GM19351 (cell line): Measurements from ENCODE around the gene IL1RAPL1.
A peak's percentile ranks its signal among the peaks of the same experiment; 100 is the strongest.

Experiments
- ATAC-seq: cut with Tn5 transposase; IDR thresholded peaks from one replicate; pipeline ENCODE4 v1.9.1; 2021; ENCODE audit warnings: mild to moderate bottlenecking, moderate library complexity; ENCODE audit not compliant: unreplicated experiment

IL1RAPL1 gene

DNA sequence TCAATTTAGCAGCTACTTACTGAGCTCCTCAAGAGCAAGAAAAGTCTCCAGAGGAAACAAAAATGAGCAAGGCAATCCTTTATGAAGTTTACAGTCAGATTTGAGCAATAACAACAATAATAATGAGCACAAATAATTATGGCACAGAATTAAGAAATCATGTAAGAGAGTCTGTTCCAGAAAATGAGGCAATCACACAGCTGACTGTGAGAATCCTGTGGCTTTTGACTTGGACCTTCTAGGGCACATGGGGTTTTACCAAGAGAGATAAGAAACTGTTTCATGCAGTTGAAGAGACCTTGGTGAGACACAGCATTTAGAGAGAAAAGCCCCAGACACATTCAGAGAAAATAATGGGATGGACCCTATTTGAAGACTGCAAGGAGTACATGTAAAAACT, 1265.5 kb downstream of the IL1RAPL1 start:
- no peak for ATAC-seq

DNA sequence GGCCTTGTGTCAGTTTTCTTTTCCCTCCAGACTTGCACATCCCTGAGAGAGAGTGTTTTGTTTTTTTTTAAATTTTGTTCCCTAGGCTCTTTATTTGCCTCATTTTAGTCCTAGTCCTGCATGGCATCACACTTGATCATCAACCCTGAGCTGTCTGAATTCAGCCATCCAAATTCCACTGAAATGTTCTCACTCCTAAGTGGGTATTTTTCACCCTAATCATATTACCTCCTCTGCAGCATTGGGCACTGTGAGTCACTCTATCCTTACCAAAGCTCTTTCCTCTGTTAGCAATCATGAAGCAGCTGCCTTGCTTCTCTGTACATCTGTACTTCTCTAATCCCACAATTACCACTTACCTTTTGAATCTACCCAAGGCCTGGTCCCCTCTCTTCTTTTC, 1271.5 kb downstream of the IL1RAPL1 start:
- ATAC-seq = no peak

DNA sequence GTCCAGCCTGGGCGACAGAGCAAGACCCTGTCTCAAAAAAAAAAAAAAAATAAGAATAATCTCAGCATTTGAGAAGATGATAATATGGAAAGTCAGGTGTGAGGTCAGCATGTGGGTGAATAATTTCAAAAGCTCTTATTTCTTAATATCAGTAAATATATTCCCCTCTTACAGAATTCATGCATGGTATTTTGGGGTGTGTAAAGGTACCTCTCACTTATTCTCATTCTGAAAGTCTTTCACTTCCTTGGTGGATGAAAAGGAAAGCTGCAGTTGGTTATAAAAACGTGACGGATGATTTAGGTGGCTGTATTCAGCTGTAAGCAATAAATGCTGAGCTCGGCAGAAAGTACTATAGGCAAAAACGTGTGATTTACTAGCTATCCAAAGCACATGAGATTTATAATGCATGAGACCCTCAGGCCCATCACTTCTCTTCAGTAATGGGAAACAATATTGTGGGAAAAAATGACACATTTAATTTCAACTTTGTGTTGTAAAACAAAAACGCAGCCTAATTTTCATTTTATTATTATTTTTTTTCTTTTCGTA, 1275.0 kb downstream of the IL1RAPL1 start:
- no peak for ATAC-seq

DNA sequence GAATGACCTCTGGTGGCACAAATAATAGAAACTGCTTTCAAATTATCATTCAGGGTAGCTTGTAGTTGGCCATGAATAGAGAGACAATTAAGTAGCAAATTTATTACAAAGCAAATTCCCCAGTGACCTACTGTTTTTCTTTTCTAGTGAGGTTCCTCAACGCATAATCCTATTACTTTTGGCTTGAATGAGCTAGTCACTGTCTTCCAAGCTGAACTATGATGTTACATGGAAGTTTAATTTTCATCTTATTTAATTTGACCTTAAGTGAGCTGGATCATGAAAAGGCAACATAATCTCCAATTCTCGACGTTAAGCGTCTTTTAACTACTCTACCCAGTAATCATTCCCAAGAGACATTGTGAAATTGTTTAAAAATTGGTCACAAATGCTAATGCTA, 1280.7 kb downstream of the IL1RAPL1 start:
- ATAC-seq = no peak

DNA sequence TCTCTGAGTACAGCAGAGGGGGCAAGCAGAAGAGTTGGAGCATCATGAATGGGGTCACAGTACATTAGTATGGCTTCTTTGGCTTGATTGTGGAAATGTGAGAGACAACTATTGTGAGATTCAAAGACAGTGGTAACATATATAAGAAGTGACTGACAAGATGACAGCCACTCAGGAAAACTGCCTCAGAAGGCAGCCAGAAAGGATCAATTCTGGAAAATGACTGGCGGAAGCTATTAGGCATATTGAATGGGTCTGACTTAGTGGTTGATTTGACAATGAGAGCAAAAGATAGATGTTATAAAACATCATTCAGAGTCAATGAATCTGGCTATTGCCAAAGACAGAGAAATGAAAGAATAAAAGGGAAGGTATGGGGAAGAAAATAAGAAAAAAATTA, 1282.6 kb downstream of the IL1RAPL1 start:
- ATAC-seq = no peak

DNA sequence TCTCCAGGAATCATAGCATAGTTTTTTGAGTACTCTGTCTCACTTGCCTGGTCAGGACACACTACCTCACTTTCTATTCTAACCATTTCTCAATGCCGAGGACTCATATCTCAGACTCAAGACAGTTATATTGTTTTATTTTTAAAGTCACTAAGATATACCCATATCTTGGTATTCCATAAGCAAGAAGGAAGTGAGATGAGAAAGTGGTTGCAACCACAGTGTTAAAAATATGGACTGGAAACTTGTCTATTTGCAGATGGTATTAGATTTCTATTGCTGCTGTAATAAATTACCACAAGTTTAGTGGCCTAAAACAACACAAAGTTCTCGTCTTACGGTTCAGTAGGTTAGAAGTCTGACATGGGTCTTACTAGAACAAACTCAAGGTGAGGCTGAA, 1283.4 kb downstream of the IL1RAPL1 start:
- peak; percentile 71 for ATAC-seq

DNA sequence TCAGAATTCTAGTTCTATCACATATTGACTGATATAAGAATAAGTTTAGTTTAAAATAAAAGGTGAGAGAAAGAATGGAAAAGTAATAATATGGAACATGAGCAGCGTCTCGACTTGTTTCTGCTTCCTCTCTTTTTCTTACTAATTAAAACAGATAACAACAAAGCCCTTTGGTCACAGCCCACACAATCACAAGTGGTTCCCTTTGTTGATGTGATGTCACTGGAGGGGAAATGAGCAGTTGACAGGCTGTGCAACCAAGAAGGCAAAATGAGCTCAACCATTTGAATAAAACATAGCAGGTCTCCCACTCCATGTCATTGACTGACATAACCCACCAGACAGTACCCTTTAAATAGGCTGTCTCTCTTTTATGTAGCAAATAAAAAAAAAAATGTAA, 1285.6 kb downstream of the IL1RAPL1 start:
- ATAC-seq = no peak

DNA sequence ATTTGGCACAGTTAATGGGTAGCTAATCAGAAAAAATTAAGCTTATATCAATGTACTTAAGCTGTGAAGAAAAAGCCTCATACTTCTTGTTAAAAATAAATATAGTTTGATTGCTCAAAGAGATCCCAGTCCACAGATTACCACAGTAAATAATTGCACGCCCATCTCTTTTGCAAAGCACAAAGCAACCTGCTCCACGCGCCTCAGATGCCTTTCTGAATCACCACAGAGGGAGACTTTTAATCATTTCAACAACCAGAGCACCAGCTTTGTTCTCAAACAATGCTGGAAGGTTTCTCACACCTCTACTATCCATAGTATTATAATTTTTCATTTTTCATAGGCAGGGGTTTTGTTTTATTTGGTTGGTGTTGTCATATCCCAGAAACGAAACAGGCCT, 1289.5 kb downstream of the IL1RAPL1 start:
- no peak for ATAC-seq

DNA sequence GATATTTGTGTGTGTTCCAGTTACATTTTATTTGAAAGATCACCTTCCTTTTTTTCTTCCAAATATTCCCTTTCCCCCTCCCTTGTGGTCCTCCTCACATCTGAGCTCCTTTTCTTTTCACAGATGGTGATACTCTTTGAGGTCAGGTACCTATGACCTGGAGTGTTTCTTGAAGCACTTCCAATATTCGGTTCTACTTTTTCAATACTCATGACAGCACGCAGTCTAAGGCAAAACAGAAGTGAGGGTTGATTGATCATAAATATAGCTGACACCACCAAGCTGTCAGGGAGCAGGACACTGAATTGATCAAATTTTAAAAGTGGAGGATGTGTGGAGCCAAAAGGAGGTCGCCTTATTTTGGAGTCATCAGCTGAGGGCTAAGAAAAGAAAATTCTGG, 1293.7 kb downstream of the IL1RAPL1 start:
- no peak for ATAC-seq

DNA sequence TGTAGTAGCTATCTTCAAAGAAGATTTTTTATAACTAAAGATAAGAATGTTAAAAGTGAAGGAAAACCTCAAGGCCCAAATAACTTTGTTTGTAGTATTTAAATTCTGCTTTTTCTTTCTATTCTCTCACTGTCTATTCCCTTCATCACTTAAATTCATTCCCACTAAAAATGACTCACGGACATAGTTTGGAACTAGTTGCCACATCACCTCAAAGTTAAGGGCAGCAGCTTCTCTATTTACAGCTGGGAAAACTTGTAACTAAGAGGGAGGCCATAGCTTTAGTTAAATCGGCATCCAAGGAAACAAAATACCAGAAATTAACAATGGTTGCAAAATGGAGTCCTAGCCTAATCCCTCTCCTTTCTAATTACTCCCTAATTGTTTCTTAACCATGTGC, 1302.8 kb downstream of the IL1RAPL1 start:
- ATAC-seq = no peak

DNA sequence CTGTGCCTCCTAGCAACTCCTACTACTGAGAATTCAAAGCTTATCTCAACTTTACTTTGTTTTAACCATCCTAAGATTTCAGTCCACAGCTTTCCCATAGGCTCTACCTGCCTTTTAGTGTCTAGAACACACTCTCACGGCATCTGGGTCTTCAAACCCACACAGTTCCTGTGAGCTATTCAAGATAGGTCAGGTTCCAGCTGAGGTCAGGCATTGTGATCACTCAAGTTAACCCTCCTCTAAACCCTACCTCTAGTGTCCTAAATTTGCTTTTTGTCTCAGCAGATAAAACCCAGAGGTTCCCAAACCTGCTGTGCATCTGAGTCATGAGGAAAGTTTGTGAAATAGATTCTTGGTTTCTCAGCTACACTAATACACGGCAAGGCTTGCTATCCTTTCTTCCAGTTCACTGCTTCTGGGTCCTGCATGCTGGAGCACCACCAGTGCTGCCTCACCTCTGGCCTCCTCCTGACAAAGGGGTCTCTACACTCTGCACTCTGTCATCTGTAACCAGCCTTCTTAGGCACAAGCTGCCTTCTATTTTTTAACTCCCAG, 1303.5 kb downstream of the IL1RAPL1 start:
- peak; percentile 58 for ATAC-seq

DNA sequence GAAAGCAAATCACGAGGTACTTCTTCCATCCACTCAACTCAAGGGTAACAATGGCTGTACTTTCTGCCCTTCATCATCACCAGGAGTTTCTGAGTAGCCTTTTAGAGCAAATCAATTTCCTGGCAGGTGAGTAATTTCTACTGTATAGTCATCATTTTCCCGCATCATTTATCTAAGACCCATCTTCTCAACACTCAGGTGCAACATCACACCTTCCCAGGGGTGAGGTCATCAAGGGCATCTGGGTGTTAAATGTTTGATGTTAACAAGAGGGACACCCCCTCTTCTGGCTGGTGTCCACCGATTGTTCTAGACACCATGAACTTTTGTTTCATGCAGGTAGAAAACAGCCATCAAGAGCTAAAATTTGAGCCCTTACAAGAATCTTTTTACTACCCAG, 1314.8 kb downstream of the IL1RAPL1 start:
- no peak for ATAC-seq

DNA sequence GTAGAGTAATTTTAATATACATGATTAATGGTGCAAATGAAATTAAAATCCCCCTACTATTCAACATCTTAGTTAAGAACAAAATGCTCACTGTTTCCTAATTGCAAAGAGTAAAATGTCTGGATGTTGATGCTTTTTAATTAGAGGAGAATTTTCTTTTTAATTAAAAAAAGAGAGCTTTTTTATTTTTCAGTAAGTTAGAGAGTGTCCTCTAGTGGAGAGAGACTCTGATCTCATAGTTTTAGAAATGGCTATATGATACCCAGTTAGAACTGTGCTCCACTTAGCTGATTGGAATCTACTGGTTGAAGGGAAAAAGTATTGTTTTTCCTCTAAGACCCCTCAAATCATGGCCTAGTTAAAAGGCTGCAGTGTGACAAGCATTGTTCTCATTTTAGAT, 1316.1 kb downstream of the IL1RAPL1 start:
- ATAC-seq = peak; percentile 58

DNA sequence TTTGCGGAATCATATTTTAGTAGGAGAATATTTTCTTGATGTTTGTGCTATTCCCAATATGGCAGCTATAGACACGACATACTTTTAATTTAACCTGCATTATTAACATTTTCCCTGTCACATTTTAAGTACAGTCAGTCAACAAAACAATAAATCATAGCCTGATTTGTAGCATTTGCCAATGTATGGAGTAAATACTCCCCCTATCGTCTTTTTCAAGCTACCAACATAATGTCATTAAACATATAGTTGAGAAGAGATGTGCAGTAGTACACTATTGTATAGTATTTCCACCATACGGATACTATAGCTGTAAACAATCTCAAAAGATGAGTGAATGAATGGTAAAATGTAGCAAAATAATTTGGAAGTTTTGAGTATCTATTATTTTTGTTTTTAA, 1324.4 kb downstream of the IL1RAPL1 start:
- ATAC-seq = peak; percentile 72

DNA sequence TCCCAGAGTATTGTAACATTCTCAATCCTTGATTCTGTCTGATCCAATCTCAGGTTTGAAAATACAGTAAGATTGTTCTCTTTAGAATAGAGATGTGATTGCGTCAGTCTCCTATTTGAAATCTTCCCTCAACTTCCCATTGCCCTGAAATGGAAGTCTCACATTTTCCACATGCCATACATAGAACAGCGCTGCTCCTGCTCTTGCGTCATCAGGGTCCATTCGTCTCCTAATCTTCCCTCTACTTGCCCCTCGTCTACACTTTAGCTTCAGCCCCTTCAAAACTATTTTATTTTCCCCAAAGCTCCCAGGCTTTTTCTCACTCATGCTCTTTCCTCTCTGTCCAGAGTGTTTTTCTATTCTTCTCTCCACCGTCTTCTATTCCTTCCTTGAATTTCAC, 1326.4 kb downstream of the IL1RAPL1 start:
- no peak for ATAC-seq

DNA sequence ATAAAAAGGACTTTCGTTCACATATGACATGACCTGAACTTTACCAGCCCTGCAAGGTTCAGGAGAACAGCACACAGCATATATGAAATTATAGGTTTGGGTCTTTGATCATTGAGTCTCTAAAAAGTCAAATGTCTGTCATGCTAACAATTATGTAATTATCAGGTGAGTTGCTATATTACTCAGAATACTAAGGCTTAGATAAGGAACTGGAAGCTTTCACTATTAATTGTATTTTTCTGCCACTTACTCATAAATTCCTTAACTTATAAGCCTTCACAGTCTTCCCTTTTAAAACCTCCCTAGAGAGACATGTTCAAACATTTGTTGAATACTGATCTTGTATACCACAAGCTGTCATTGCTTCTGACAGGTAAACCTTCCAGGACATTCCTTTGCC, 1335.4 kb downstream of the IL1RAPL1 start:
- ATAC-seq = no peak

DNA sequence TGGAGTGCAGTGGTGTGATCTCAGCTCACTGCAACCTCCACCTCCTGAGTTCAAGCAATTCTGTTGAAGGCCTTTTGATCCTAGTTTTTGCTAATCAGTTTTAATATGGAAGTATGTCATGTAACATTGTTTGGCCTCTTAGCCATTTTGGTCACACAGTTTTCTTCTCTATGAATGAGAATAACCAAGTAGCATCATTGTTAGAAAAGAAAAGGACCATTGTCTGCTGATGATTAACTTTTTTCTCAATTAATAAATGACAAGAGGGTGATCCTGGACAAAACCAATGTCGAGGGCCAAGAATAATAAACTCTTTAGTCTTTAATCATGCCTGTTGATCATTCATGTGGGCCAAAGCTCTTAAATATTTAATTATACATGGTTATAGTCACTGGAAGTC, 1338.8 kb downstream of the IL1RAPL1 start:
- no peak for ATAC-seq

DNA sequence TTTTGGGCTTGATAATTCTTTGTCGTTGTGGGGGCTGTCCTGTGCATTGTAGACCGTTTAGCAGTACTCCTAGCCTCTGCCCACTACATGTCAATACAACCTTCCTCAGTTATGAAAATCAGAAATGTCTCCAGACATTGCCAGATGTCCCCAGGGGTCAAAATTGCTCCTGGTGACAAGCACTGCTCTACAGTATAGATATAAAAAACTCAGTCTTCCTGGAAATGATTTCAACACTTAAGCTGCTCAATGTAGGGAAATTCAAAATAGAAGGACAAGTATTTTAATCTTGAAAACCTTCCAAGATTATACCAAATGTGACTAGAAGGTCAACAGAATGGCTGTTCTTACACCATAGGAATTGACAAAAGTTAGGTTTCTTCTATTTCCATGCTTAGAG, 1339.4 kb downstream of the IL1RAPL1 start:
- ATAC-seq = no peak

DNA sequence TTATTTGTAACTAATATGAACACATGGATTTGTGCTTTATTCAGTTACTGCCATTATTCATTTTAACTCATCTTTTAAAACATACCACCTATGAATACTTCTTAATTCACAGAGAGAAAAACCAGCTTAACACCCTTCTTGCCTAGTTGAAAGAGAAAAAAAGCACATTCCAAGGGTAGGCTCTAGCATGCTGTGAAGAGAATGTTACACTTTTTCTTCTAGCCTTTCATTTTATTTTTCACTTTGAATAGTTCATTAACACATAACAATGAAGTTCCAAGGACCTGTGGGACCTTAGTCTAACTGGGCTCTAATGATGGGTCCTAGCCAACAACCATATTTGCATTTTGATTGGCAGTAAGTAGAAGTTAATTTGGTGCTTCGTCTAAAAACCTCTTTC, 1348.2 kb downstream of the IL1RAPL1 start:
- no peak for ATAC-seq

DNA sequence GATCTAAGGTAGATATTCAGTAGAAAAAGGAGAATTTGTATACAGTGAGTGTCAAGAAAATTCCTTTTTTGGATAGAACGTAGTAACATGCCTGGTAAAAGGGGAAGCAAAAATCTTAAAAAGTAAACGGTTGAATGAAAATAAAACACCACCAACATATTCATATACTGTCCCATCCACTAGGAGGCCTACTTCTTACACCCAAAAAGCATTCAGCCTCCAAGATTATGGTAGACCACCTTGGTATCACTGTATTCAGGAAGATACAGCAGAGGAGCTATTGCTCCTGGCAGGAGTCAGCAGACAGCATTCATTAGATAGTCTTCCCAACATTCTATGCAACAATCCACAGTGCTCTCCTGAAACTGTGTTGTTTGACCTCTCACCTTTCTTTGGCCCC, 1353.5 kb downstream of the IL1RAPL1 start:
- ATAC-seq = no peak

DNA sequence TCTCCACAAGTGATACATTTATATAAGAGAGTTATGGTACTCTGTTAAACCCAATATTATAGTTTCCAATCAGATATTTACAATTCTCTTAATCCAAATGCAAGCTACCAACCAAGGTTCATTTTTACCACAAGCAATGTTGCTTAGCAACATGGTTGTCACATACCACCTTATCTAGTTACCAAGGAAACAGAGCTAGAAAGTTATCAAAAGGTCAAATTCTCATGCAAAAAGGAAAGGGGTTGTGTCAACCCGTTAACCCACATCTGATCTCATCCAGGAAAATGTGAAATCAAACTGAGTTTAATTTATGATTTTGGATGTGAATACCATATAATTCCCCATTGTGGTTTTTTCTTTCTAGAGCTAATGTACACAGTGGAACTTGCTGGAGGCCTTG, 1354.0 kb downstream of the IL1RAPL1 start:
- ATAC-seq = no peak

DNA sequence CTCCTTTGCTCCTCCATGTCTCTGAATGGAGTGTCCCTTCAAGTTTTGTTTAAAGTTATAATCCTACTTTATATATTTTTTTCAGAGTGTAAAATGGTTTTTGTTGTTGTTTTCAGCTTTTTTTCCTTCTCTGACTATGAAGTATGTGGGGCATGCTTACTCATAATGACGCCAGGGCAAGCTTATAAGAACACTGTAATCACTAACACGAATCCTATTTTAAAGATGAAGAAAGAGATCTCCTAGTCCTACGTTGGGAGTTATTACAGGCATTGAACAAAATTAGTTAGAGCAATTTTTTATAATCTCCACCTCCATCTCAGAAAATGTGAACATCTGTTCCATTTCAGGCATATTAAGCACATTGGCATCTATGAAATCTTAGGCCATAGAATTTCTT, 1360.0 kb downstream of the IL1RAPL1 start:
- no peak for ATAC-seq

DNA sequence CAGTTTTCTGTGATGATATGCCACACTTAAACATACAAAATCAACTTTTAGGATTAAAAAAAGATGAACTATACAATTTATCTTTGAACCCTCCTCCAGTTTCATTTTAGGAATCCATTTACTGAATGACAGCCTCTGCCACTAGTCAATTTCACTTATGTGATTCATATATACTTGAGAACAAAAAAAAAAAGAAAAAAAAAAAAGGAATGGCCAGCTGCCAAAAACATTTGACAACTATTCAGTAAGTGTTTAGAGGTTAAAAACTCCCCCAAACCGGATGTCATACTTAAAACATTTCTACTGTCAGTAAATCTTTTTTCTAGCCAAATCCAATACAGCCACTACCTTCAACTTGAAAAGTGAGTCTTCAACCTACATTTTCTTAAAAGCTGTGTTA, 1361.4 kb downstream of the IL1RAPL1 start:
- ATAC-seq = no peak
